GM21825 (cell line): ENCODE measurements around the gene XXYLT1.
"Not testable (repeated sequence)": the region's sequence is repeated elsewhere in the genome, so short reads cannot be mapped to it uniquely, and the experiment has no call there.

Source experiments
- ATAC-seq: cut with Tn5 transposase; IDR thresholded peaks from one replicate; pipeline ENCODE4 v1.9.1; 2021; ENCODE audit warnings: mild to moderate bottlenecking, moderate library complexity; ENCODE audit not compliant: unreplicated experiment

Gene XXYLT1

GRCh38 chr3:195101927-195102608 lies 168.9 kb downstream of the XXYLT1 start:
- ATAC-seq, result no peak

- no peak for ATAC-seq
These were observed 169.9 kb downstream of the XXYLT1 start for GRCh38 chr3:195101001-195101583.

- no peak for ATAC-seq
These were observed 170.8 kb downstream of the XXYLT1 start for GRCh38 chr3:195099951-195100785.

GRCh38 chr3:195098741-195099525 lies 172.0 kb downstream of the XXYLT1 start:
- no peak for ATAC-seq

- ATAC-seq, result no peak
These were observed 173.4 kb downstream of the XXYLT1 start for GRCh38 chr3:195097331-195098255.

GRCh38 chr3:195096484-195097330 lies 174.3 kb downstream of the XXYLT1 start:
- no peak for ATAC-seq

- ATAC-seq, result no peak
These were observed 174.9 kb downstream of the XXYLT1 start for GRCh38 chr3:195096053-195096452.

- ATAC-seq, result peak; percentile 6
These were observed 175.3 kb downstream of the XXYLT1 start for GRCh38 chr3:195095704-195096036.

- ATAC-seq, result peak; percentile 72
These were observed 175.8 kb downstream of the XXYLT1 start for GRCh38 chr3:195095035-195095703.

GRCh38 chr3:195094191-195094921 lies 176.6 kb downstream of the XXYLT1 start:
- ATAC-seq, result peak; percentile 58

- no peak for ATAC-seq
These were observed 177.2 kb downstream of the XXYLT1 start for GRCh38 chr3:195093731-195094130.

GRCh38 chr3:195087840-195088601 lies 182.9 kb downstream of the XXYLT1 start:
- ATAC-seq, result not testable (repeated sequence)

- ATAC-seq, result no peak
These were observed 183.6 kb downstream of the XXYLT1 start for GRCh38 chr3:195087328-195087727.

- no peak for ATAC-seq
These were observed 184.1 kb downstream of the XXYLT1 start for GRCh38 chr3:195086885-195087284.

- no peak for ATAC-seq
These were observed 184.6 kb downstream of the XXYLT1 start for GRCh38 chr3:195086341-195086740.

- ATAC-seq, result no peak
These were observed 185.4 kb downstream of the XXYLT1 start for GRCh38 chr3:195085356-195086130.
